ENCODE measurements around the gene CDK5. TPM values are rescaled to one million over a fixed set of nuclear protein-coding genes. Genes with fewer than 3 reads are reported as not detected.

Gene CDK5
- total and polyA plus RNA-seq, 2 of the 13 experiments (the other 11 are each of a cell fraction or from before 2014, with no cell fraction given), result 16.4 to 21.3 TPM

DNA sequence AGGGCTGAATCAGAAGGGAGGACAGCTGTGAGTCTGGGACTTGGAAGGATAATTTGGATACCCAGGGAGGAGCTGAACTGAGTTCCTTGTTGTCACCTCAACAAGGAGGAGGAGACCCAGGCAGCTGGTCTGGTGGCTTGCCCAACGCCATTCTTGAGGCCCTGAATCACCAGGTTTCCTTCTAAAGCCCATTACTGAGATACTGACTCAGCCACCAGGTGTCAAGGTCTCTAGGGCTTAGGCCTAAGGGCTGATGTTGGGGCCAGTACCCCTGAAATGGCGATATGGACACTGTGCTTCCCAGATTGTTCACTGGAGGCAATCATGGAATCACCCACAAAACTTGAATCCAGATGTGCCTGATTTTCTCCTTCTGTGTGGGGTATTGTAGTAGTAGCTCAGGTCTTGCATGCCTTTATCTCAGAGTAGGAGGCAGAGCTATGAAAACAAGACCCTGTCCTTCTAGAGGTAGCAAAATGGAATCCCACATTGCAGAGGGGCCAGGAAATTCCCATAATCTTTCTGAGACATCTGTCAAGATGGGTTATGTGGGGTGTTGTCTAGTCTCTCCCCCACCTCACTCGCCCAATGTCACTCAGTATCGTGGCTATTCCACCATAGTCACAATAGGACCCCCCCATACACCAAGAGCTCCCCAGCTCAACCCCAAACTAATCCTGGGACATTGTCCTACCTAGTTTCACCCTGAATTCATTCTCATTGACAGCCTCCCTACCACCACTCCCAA, 31.6 kb downstream of the CDK5 start:
- ATAC-seq, result no peak
- no peaks in the 10 kb centered on the region for H4K20me1 ChIP-seq (ENCODE audit: insufficient read depth, low read length)
- no peak overlapping the region for H3K4me3 ChIP-seq (replicated peaks in 1 of 3; ENCODE audit: insufficient read depth in 1 of 3, low read depth in 2 of 3, low read length in 3 of 3)
- H3K27ac ChIP-seq (ENCODE audit: extremely low read length, insufficient read depth, low read length), result no peak overlapping the region
- intact Hi-C loops (cut with micrococcal nuclease; ENCODE audit: unreplicated experiment), result loop anchor here (10.0 kb wide), 1 partner anchor 1411 kb away; no protein-coding TSS in a partner anchor
- H3K4me1 ChIP-seq (ENCODE audit: insufficient read depth, low read length), result peaks cover 38% of the 10 kb centered on the region
- no peak overlapping the region for H2AFZ ChIP-seq (ENCODE audit: low read length)
- H3K27me3 ChIP-seq (ENCODE audit: control insufficient read depth in 1 of 2, insufficient read depth in 2 of 2, low read length in 2 of 2), result peaks cover 10 to 47% of the 10 kb centered on the region in 2 experiments; a peak in 4 of 5 replicates
- POLR2A ChIA-PET, result interaction anchor here (0.8 kb wide), 1 partner anchor 36 kb away, joined by 6 read pairs; no protein-coding TSS in a partner anchor
- DNase-seq (ENCODE audit: low spot score), result no peak
- TF ChIP-seq ZNF382 (CRISPR knock-in tag; IDR thresholded peaks at IDR 0.05; ENCODE audit: borderline replicate concordance) (no peak), MTF1 (CRISPR knock-in tag; IDR thresholded peaks at IDR 0.05) (no peak), TFDP1 (CRISPR knock-in tag; IDR thresholded peaks at IDR 0.05; ENCODE audit: borderline replicate concordance) (no peak), IKZF1 (IDR thresholded peaks at IDR 0.05) (no peak), TAF1 (CRISPR knock-in tag; IDR thresholded peaks at IDR 0.05) (no peak), POGK (CRISPR knock-in tag; conservative IDR thresholded peaks at IDR 0.05) (no peak), SYNCRIP (IDR thresholded peaks at IDR 0.05; ENCODE audit: insufficient read depth, low read depth, low read length) (no peak), MAFK (conservative IDR thresholded peaks at IDR 0.05 in 1 of 2, IDR thresholded peaks at IDR 0.05 in 1 of 2; ENCODE audit: low read length in 2 of 2) (peak in 1 of 2 experiments; percentile 18; a peak in 1 of 4 replicates)
- CTCF ChIA-PET (ENCODE audit: low intra/inter-chr PET ratio, low total read pairs), result no interaction called here
- no peaks in the 10 kb centered on the region for H3K9me3 ChIP-seq (ENCODE audit: low read length)
- H3K4me2 ChIP-seq (ENCODE audit: low read depth, low read length), result no peak overlapping the region
- in situ Hi-C loops (cut with HindIII; ENCODE audit: extremely low pct_ligation_motif_present, low pct_unique_long_range_greater_than_20kb), result no loop called here
- no peak overlapping the region for H3K9ac ChIP-seq (ENCODE audit: insufficient read depth, low read depth, low read length)
- 12% methylated on average over 4 of the region's 4 CpGs for WGBS (ENCODE audit: low lambda C conversion rate)
- H3K79me2 ChIP-seq (ENCODE audit: insufficient read depth, low read length), result no peaks in the 10 kb centered on the region
- H3K36me3 ChIP-seq (replicated peaks in 1 of 2; ENCODE audit: control insufficient read depth in 1 of 2, insufficient read depth in 2 of 2, low read length in 2 of 2), result no peaks in the 10 kb centered on the region
- no peak for FAIRE-seq
- BruUV-seq (replicated peaks), result no TSS peak

All from HepG2 (cell line).